K562 (cell line): ENCODE results near the gene HEPACAM. TPM values are rescaled to one million over a fixed set of nuclear protein-coding genes. Genes with fewer than 3 reads are reported as not detected.

Source experiments
- ATAC-seq: fragments of 200-7000 bp; cut with Tn5 transposase; 3 replicates; pipeline ENCODE4 v1.9.1; 2020; ENCODE audit warnings: moderate library complexity
- BruUV-seq: library from RNA; stranded (reverse); fragments of 400-500 nt; replicated peaks from 2 replicates; lab custom pipeline; 2021; lab: Mats Ljungman, UMichigan
- CTCF ChIA-PET: fragments of 300-600 bp; formaldehyde crosslinking; extraction: SDS; loops from one replicate; lab custom pipeline; 2021; ENCODE audit warnings: low intra/inter-chr PET ratio; lab: Yijun Ruan, JAX
- POLR2A ChIA-PET: fragments of 300-600, 350-650 bp; sonication (Branson Sonifier 250); formaldehyde crosslinking; extraction: SDS; loops from one replicate; lab custom pipeline; 2021; ENCODE audit warnings: antibody characterized with exemption, inconsistent platforms; lab: Yijun Ruan, JAX
- DNase-seq, 4 experiments: peaks; one replicate each; pipeline versions ENCODE4 v3.0.0 to v3.0.0-alpha.2; 2011 to 2018; ENCODE audit warnings: low spot score in 3 of 4, mixed read lengths in 3 of 4; ENCODE audit errors: extremely low read depth in 1 of 4
- FAIRE-seq: peaks from 2 replicates; lab custom pipeline; 2011; peaks lifted over from hg19 to GRCh38; lab: Jason Lieb, UNC
- H2AFZ ChIP-seq: 2 replicates; pipeline ENCODE4 v1.6.0; 2011; ENCODE audit warnings: low read depth, low read length, control low read depth, inconsistent platforms
- H3K27ac ChIP-seq: fragments of 200-600 bp; 3 replicates; pipeline ENCODE4 v1.8.0; 2011; ENCODE audit warnings: low read depth, mild to moderate bottlenecking, control low read depth, inconsistent platforms, low read length, moderate library complexity, mixed read lengths; ENCODE audit errors: extremely low read depth
- H3K27me3 ChIP-seq, 2 experiments: fragments of 300-600 bp in 1 of 2; 2 replicates in 1 of 2; 3 replicates in 1 of 2; pipeline versions ENCODE4 v1.6.0 to v1.8.0; 2011; ENCODE audit warnings: inconsistent platforms in 2 of 2, low read length in 2 of 2, mild to moderate bottlenecking in 1 of 2, mixed read lengths in 1 of 2, moderate library complexity in 1 of 2; ENCODE audit not compliant: control insufficient read depth in 2 of 2, insufficient read depth in 2 of 2
- H3K36me3 ChIP-seq: fragments of 300-600 bp; 3 replicates; pipeline ENCODE4 v1.8.0; 2011; ENCODE audit warnings: mild to moderate bottlenecking, low read length, inconsistent platforms; ENCODE audit not compliant: control insufficient read depth, insufficient read depth
- H3K4me1 ChIP-seq, 2 experiments: fragments of 200-600 bp in 1 of 2; replicated peaks in 1 of 2; 2 replicates in 1 of 2; 3 replicates in 1 of 2; pipeline versions ENCODE4 v1.5.1 to v1.8.0; 2011; ENCODE audit warnings: inconsistent platforms in 2 of 2, low read length in 2 of 2, mild to moderate bottlenecking in 1 of 2, mixed read lengths in 1 of 2, moderate library complexity in 1 of 2; ENCODE audit not compliant: control insufficient read depth in 2 of 2, insufficient read depth in 2 of 2
- H3K4me2 ChIP-seq: 2 replicates; pipeline ENCODE4 v1.6.1; 2011; ENCODE audit warnings: low read length, control low read depth, inconsistent platforms, mixed read lengths; ENCODE audit not compliant: insufficient read depth
- H3K4me3 ChIP-seq: fragments of 200-600 bp; sonication (generic), shearing (Covaris generic); 2 replicates; pipeline ENCODE4 v1.5.1; 2016; ENCODE audit warnings: control low read depth, inconsistent platforms
- H3K79me2 ChIP-seq: fragments of 200-600 bp; 3 replicates; pipeline ENCODE4 v1.8.0; 2011; ENCODE audit warnings: low read length, inconsistent platforms; ENCODE audit not compliant: control insufficient read depth, insufficient read depth
- H3K9ac ChIP-seq, 2 experiments: 2 replicates each; pipeline versions ENCODE4 v1.6.0 to v1.6.1; 2011; ENCODE audit warnings: low read depth in 2 of 2, low read length in 2 of 2, control low read depth in 1 of 2, inconsistent platforms in 1 of 2, mild to moderate bottlenecking in 1 of 2, mixed read lengths in 1 of 2; ENCODE audit not compliant: insufficient read depth in 1 of 2
- H3K9me1 ChIP-seq: one replicate; pipeline ENCODE4 v1.6.0; 2011; ENCODE audit warnings: inconsistent platforms, mild to moderate bottlenecking, low read length, moderate library complexity; ENCODE audit not compliant: control insufficient read depth, insufficient read depth
- H3K9me3 ChIP-seq: replicated peaks from 2 replicates; pipeline ENCODE4 v1.5.1; 2011; ENCODE audit warnings: low read depth, low read length, inconsistent platforms; ENCODE audit not compliant: control insufficient read depth, insufficient read depth
- H4K20me1 ChIP-seq: replicated peaks from 2 replicates; pipeline ENCODE4 v1.6.1; 2011; ENCODE audit warnings: low read length, inconsistent platforms, mixed read lengths; ENCODE audit not compliant: control insufficient read depth, insufficient read depth
- ASH1L ChIP-seq: fragments of 450-650 bp; IDR thresholded peaks from 2 replicates; pipeline ENCODE4 v1.6.1; 2018; ENCODE audit warnings: borderline replicate concordance, mild to moderate bottlenecking, low read depth; ENCODE audit not compliant: partially characterized antibody
- CC2D1A ChIP-seq: fragments of 450-650 bp; IDR thresholded peaks from 2 replicates; pipeline ENCODE4 v1.6.1; 2017; ENCODE audit warnings: mild to moderate bottlenecking
- CHD7 ChIP-seq: fragments of 200-600 bp; sonication (generic); IDR thresholded peaks from one replicate; pipeline ENCODE4 v1.6.1; 2012; ENCODE audit warnings: mild to moderate bottlenecking, low read depth, low read length, inconsistent platforms
- ETS2 ChIP-seq: IDR thresholded peaks from 2 replicates; pipeline ENCODE4 v1.6.1; 2016; ENCODE audit warnings: borderline replicate concordance, missing genetic modification characterization, mild to moderate bottlenecking, moderate library complexity, missing compliant biosample characterization; ENCODE audit not compliant: poor library complexity, severe bottlenecking
- FOXA3 ChIP-seq, 2 experiments: fragments of 450-650 bp in 1 of 2; sonication (generic) in 1 of 2; formaldehyde crosslinking; IDR thresholded peaks in 1 of 2; conservative IDR thresholded peaks in 1 of 2; 2 replicates each; pipeline versions ENCODE4 v1.4.0 to v1.8.0; 2020 to 2022; ENCODE audit warnings: mild to moderate bottlenecking in 2 of 2, missing genetic modification reagents in 1 of 2
- RAD21 ChIP-seq, 2 experiments: fragments of 250-450 bp in 1 of 2; fragments of 450-650 bp in 1 of 2; sonication (Bioruptor Pico) in 1 of 2; formaldehyde crosslinking in 1 of 2; IDR thresholded peaks in 1 of 2; conservative IDR thresholded peaks in 1 of 2; 2 replicates each; pipeline versions ENCODE4 v1.4.0 to v1.8.0; 2020 to 2022; ENCODE audit warnings: mild to moderate bottlenecking in 2 of 2, moderate library complexity in 1 of 2
- TFAM ChIP-seq: fragments of 250-450 bp; sonication (Bioruptor Pico); conservative IDR thresholded peaks from 2 replicates; pipeline ENCODE4 v1.5.0; 2021; ENCODE audit warnings: mild to moderate bottlenecking, moderate library complexity
- ZNF445 ChIP-seq: fragments of 250-450 bp; sonication (Bioruptor Pico); IDR thresholded peaks from 2 replicates; pipeline ENCODE4 v1.4.0; 2020; ENCODE audit warnings: low read depth, mild to moderate bottlenecking, moderate library complexity
- WGBS: fragments of 100-300 bp; shearing (Covaris generic); methylation state at CpG from one replicate; pipeline ENCODE4 v1.1.6; 2016; ENCODE audit warnings: low coverage, mixed read lengths; ENCODE audit not compliant: insufficient coverage; ENCODE audit errors: missing lambda C conversion rate; 5-methylcytosine and 5-hydroxymethylcytosine counted together
- in situ Hi-C: fragments of 300-500 bp; cut with MboI; formaldehyde crosslinking; loops from 4 replicates; pipeline ENCODE4 v1.15.0; 2018; ENCODE audit warnings: inconsistent platforms, mixed read lengths
- intact Hi-C: fragments of 100-400 bp; cut with micrococcal nuclease; formaldehyde crosslinking; loops from 2 replicates; pipeline ENCODE4 v1.14.2; 2022
- polyA plus RNA-seq, 8 experiments: library from polyadenylated mRNA; depleted of rRNA in 4 of 8; stranded (reverse) in 5 of 8; unstranded in 3 of 8; fragments of >200 nt; fragmentation: Nextera tagmentation in 2 of 8; fragmentation: Illumina TruSeq in 1 of 8; extraction: Ambion mirVana in 2 of 8; extraction: Trizol in 1 of 8; gene quantifications; 2 replicates each; pipeline versions ENCODE4 v1.2.1 to v1.2.3, GENCODE V29; 2011 to 2014; ENCODE audit warnings: inconsistent platforms in 1 of 8, missing spikeins in 1 of 8
- total RNA-seq, 7 experiments: library from RNA; depleted of rRNA in 6 of 7; stranded (reverse); fragments of >200 nt in 6 of 7; fragmentation: Illumina TruSeq in 2 of 7; extraction: Trizol in 2 of 7; gene quantifications; 2 replicates each; pipeline versions ENCODE4 v1.2.1 to v1.2.3, GENCODE V29; 2011 to 2021; ENCODE audit warnings: low replicate concordance in 1 of 7
- TF ChIP-seq, protein P1 (sequence below): fragments of 450-650 bp; formaldehyde crosslinking; IDR thresholded peaks from 2 replicates; pipeline ENCODE4 v1.4.0; 2022; ENCODE audit warnings: mild to moderate bottlenecking, moderate library complexity

HEPACAM gene
- total and polyA plus RNA-seq, 9 of the 15 experiments (the other 6 are each of a cell fraction or from before 2014, with no cell fraction given): not detected

DNA sequence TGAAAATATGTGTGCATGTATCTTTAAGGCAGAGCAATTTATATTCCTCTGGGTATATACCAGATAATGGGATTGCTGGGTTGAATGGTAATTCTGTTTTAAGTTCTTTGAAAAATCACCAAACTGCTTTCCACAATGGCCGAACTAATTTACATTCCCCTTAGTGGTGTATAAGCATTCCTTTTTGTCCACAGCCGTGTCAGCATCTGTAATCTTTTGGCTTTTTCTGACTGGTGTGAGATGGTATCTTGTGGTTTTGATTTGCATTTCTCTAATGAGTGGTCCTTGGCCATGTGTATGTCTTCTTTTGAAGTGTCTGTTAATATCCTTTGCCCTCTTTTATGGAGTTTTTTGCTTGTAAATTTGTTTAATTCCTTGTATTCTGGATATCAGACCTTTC lies 42.5 kb upstream of the HEPACAM start:
- in situ Hi-C loops: no loop called here
- no peak overlapping the region for H2AFZ ChIP-seq
- DNase-seq: no peak
- TF ChIP-seq CC2D1A (no peak), CHD7 (no peak), TFAM (CRISPR knock-in tag) (no peak), RAD21 (CRISPR knock-in tag; conservative IDR thresholded peaks at IDR 0.05 in 1 of 2, IDR thresholded peaks at IDR 0.05 in 1 of 2) (no peak), FOXA3 (CRISPR knock-in tag; conservative IDR thresholded peaks at IDR 0.05 in 1 of 2, IDR thresholded peaks at IDR 0.05 in 1 of 2) (no peak), ETS2 (tag) (no peak), ASH1L (no peak), ZNF445 (CRISPR knock-in tag) (no peak)
- TF ChIP-seq, protein P1, sequence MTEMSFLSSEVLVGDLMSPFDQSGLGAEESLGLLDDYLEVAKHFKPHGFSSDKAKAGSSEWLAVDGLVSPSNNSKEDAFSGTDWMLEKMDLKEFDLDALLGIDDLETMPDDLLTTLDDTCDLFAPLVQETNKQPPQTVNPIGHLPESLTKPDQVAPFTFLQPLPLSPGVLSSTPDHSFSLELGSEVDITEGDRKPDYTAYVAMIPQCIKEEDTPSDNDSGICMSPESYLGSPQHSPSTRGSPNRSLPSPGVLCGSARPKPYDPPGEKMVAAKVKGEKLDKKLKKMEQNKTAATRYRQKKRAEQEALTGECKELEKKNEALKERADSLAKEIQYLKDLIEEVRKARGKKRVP (CRISPR knock-in tag): no peak

More for the DNA sequence above, 42.5 kb upstream of the HEPACAM start:
- no peak overlapping the region for H3K9ac ChIP-seq
- no peaks in the 10 kb centered on the region for H4K20me1 ChIP-seq
- H3K9me3 ChIP-seq: no peaks in the 10 kb centered on the region
- H3K4me3 ChIP-seq: no peak overlapping the region
- H3K27me3 ChIP-seq: no peaks in the 10 kb centered on the region
- ATAC-seq (no peak), FAIRE-seq (no peak)
- no peaks in the 10 kb centered on the region for H3K36me3 ChIP-seq
- H3K27ac ChIP-seq: no peak overlapping the region
- no peak overlapping the region for H3K4me2 ChIP-seq
- BruUV-seq: no TSS peak
- no peaks in the 10 kb centered on the region for H3K9me1 ChIP-seq
- ChIA-PET POLR2A (no interaction called here), CTCF (no interaction called here)
- H3K79me2 ChIP-seq: no peaks in the 10 kb centered on the region
- intact Hi-C loops: no loop called here
- H3K4me1 ChIP-seq: no peaks in the 10 kb centered on the region
- WGBS: 43% methylated on average over 2 of the region's 2 CpGs
